ENCODE results near the gene HEATR9.

The HEATR9 gene

DNA sequence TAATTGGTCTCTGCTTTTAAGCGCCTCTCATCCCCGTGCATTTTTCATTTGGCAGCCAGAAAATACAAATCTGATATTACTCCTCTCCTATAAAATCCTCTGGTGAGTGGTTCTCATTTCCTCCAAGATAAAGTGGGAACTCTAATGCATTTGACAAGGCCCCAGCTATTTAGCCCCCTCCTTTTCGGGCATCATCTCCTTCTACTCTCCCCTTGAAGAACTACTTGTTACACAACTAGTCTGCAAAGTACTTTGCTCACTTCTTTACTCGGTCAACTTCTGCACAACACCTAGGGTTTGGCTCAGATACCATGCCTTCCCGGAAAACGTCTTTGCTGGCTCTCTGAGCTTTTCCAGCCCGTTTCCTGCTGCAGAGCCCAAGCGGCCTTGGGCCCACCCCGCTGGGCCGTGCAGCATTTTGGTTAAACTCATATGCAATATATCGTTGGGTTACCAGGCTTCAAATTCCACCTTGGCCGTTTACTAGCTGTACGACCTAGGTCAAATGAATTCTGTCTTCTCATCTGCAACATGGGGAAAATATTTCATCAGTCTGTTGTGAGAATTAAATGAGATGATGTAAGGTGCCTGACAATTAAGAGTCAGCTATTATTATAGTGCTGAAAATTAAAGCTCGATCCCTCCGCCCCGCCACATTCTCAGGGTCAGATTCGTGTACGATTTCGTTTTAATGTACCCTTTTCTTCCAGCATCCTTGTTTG is 60.3 kb downstream of the HEATR9 start:
- Histone ChIP-seq H3K9me2 (ENCODE audit: low read depth, low read length) (no peaks in the 10 kb centered on the region), H2AFZ (ENCODE audit: low read length) (peak overlapping the region; percentile 23; the same call in 1 of the 2 replicates), H3K4me1 (ENCODE audit: insufficient read depth, low read length, severe bottlenecking) (peaks cover 29% of the 10 kb centered on the region), H3F3A (ENCODE audit: insufficient read depth, low read length) (no peaks in the 10 kb centered on the region), H3K9me3 (ENCODE audit: low read length) (no peaks in the 10 kb centered on the region), H3K27ac (ENCODE audit: low read depth, low read length, poor library complexity, severe bottlenecking) (peak overlapping the region; percentile 84), H3K4me2 (ENCODE audit: low read length) (peak overlapping the region; percentile 94), H3K36me3 (ENCODE audit: insufficient read depth, low read length) (peaks cover 21% of the 10 kb centered on the region; the same call in 1 of the 2 replicates), H3K79me2 (ENCODE audit: insufficient read depth, low read length) (peaks cover 38% of the 10 kb centered on the region), H3K27me3 (ENCODE audit: insufficient read depth, low read length) (no peaks in the 10 kb centered on the region), H3K9ac (ENCODE audit: low read length) (peak overlapping the region; percentile 77), H4K20me1 (ENCODE audit: insufficient read depth, low read length) (peaks cover 5% of the 10 kb centered on the region; the same call in 1 of the 2 replicates), H3K4me3 (ENCODE audit: low read depth, low read length, poor library complexity, severe bottlenecking) (peak overlapping the region; percentile 72)
- no peak for TF ChIP-seq CTCF (IDR thresholded peaks at IDR 0.05; ENCODE audit: low read length)
- no peak for TF ChIP-seq EZH2 (IDR thresholded peaks at IDR 0.05; ENCODE audit: borderline replicate concordance, low read length)

DNA sequence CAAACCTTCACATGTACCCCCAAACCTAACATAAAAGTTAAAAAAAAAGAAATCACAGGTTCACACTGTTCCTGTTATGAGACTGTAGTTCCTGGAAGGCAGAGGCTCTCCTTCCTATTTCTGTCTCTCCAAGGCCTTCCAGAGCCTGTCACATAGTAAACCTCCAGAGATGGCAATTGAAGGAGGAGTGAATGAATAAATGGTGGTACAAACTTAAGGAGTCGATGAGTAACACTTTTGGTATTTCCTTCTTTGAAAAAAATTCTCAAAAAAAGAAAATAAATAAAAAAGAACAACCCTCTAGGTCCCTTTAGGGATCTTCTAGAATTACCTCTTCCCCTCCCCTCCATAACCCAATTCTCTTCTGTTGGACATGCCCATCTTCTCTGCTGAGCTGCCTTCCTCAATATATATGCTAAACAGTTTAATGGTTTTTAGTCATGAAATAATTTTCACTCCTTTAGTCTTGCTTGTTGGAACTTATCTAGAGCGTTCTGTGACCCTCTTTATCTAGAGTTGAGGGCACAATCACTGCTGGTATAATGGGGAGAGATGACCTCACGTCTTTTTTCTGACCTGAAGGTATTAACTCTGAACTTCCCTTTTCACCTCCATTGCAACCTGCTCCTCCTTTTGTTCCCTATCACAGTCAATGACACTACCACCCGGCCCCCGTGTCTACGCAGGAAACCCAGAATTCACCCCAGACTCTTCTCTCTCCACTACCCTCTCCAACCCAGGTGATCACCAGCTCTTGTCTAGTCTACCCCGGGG is 61.1 kb downstream of the HEATR9 start:
- H4K20me1 ChIP-seq (ENCODE audit: insufficient read depth, low read length): peaks cover 5% of the 10 kb centered on the region; the same call in 1 of the 2 replicates
- TF ChIP-seq CTCF (IDR thresholded peaks at IDR 0.05; ENCODE audit: low read length) (no peak), EZH2 (IDR thresholded peaks at IDR 0.05; ENCODE audit: borderline replicate concordance, low read length) (no peak)
- peaks cover 30% of the 10 kb centered on the region for H3K79me2 ChIP-seq (ENCODE audit: insufficient read depth, low read length)
- H3F3A ChIP-seq (ENCODE audit: insufficient read depth, low read length): no peaks in the 10 kb centered on the region
- no peaks in the 10 kb centered on the region for H3K9me2 ChIP-seq (ENCODE audit: low read depth, low read length)
- no peaks in the 10 kb centered on the region for H3K9me3 ChIP-seq (ENCODE audit: low read length)
- no peak overlapping the region for H3K27ac ChIP-seq (ENCODE audit: low read depth, low read length, poor library complexity, severe bottlenecking)
- no peaks in the 10 kb centered on the region for H3K27me3 ChIP-seq (ENCODE audit: insufficient read depth, low read length)
- peak overlapping the region; percentile 77 for H3K9ac ChIP-seq (ENCODE audit: low read length)
- H3K4me1 ChIP-seq (ENCODE audit: insufficient read depth, low read length, severe bottlenecking): peaks cover 29% of the 10 kb centered on the region
- H3K36me3 ChIP-seq (ENCODE audit: insufficient read depth, low read length): peaks cover 21% of the 10 kb centered on the region; the same call in 1 of the 2 replicates
- no peak overlapping the region for H2AFZ ChIP-seq (ENCODE audit: low read length)
- H3K4me2 ChIP-seq (ENCODE audit: low read length): peak overlapping the region; percentile 94
- H3K4me3 ChIP-seq (ENCODE audit: low read depth, low read length, poor library complexity, severe bottlenecking): no peak overlapping the region
